GM18520 (cell line): ENCODE measurements around the gene CHD8.
"Not testable (repeated sequence)": the region's sequence is repeated elsewhere in the genome, so short reads cannot be mapped to it uniquely, and the experiment has no call there.

Experiments used
- ATAC-seq: cut with Tn5 transposase; IDR thresholded peaks from one replicate; pipeline ENCODE4 v1.9.1; 2021; ENCODE audit not compliant: unreplicated experiment

The CHD8 gene

GRCh38 chr14:21436567-21437062 lies 19.3 kb downstream of the CHD8 start:
- no peak for ATAC-seq

- no peak for ATAC-seq
Observed at GRCh38 chr14:21431126-21431525, 24.8 kb downstream of the CHD8 start.

- no peak for ATAC-seq
Observed at GRCh38 chr14:21428930-21429329, 27.0 kb downstream of the CHD8 start.

- ATAC-seq = no peak
Observed at GRCh38 chr14:21426692-21427091, 29.2 kb downstream of the CHD8 start.

GRCh38 chr14:21419528-21419927 lies 36.4 kb downstream of the CHD8 start:
- no peak for ATAC-seq

GRCh38 chr14:21415329-21415728 lies 40.6 kb downstream of the CHD8 start:
- ATAC-seq = no peak

GRCh38 chr14:21414137-21414631 lies 41.7 kb downstream of the CHD8 start:
- ATAC-seq = no peak

- no peak for ATAC-seq
Observed at GRCh38 chr14:21408147-21408546, 47.8 kb downstream of the CHD8 start.

GRCh38 chr14:21406213-21406612 lies 49.7 kb downstream of the CHD8 start:
- no peak for ATAC-seq

GRCh38 chr14:21405097-21405496 lies 50.8 kb downstream of the CHD8 start:
- no peak for ATAC-seq

- ATAC-seq = no peak
Observed at GRCh38 chr14:21399311-21399870, 56.5 kb downstream of the CHD8 start.

GRCh38 chr14:21398901-21399300 lies 57.0 kb downstream of the CHD8 start:
- no peak for ATAC-seq

GRCh38 chr14:21395450-21395849 lies 60.5 kb downstream of the CHD8 start:
- ATAC-seq = no peak

GRCh38 chr14:21385188-21385904 lies 70.6 kb downstream of the CHD8 start:
- no peak for ATAC-seq

- ATAC-seq = no peak
Observed at GRCh38 chr14:21384494-21384851, 71.5 kb downstream of the CHD8 start.

- ATAC-seq = peak; percentile 93
Observed at GRCh38 chr14:21383848-21384493, 72.0 kb downstream of the CHD8 start, which contains the start of gene SUPT16H. Gene SUPT16H (minus strand): TSS chr14:21384019. CDS start chr14:21383927, 92 bp downstream.

- ATAC-seq = no peak
Observed at GRCh38 chr14:21382886-21383847, 72.8 kb downstream of the CHD8 start.

GRCh38 chr14:21382095-21382494 lies 73.8 kb downstream of the CHD8 start:
- no peak for ATAC-seq

- ATAC-seq = no peak
Observed at GRCh38 chr14:21379338-21379737, 76.6 kb downstream of the CHD8 start.

- ATAC-seq = no peak
Observed at GRCh38 chr14:21373980-21374379, 81.9 kb downstream of the CHD8 start.

- ATAC-seq = not testable (repeated sequence)
Observed at GRCh38 chr14:21372814-21373213, 83.1 kb downstream of the CHD8 start.
